GM10266 (cell line): ENCODE results near the gene KCNJ14.

Experiments used
- DNase-seq: peaks from one replicate; pipeline ENCODE4 v3.0.0; 2012; ENCODE audit errors: extremely low spot score
- CTCF ChIP-seq: IDR thresholded peaks from 2 replicates; pipeline ENCODE4 v1.5.1; 2012; ENCODE audit warnings: mild to moderate bottlenecking, low read depth; ENCODE audit not compliant: control insufficient read depth, insufficient read depth; ENCODE audit errors: missing control alignments

The KCNJ14 gene

GRCh38 chr19:48497728-48498594 is 42.6 kb downstream of the KCNJ14 start:
- no peak for DNase-seq
- no peak for TF ChIP-seq CTCF

- no peak for TF ChIP-seq CTCF
- DNase-seq: no peak
Measured at GRCh38 chr19:48498595-48499311, 43.4 kb downstream of the KCNJ14 start.

GRCh38 chr19:48499316-48500090 is 44.1 kb downstream of the KCNJ14 start:
- no peak for DNase-seq
- no peak for TF ChIP-seq CTCF

GRCh38 chr19:48500830-48501493 is 45.6 kb downstream of the KCNJ14 start:
- no peak for DNase-seq
- no peak for TF ChIP-seq CTCF

- peak; percentile 83 for DNase-seq
- TF ChIP-seq CTCF: no peak
Measured at GRCh38 chr19:48501494-48502349, 46.3 kb downstream of the KCNJ14 start.

- TF ChIP-seq CTCF: no peak
- DNase-seq: no peak
Measured at GRCh38 chr19:48502350-48503018, 47.1 kb downstream of the KCNJ14 start.
